Measurements from ENCODE around the gene CCER1.

Gene CCER1

DNA sequence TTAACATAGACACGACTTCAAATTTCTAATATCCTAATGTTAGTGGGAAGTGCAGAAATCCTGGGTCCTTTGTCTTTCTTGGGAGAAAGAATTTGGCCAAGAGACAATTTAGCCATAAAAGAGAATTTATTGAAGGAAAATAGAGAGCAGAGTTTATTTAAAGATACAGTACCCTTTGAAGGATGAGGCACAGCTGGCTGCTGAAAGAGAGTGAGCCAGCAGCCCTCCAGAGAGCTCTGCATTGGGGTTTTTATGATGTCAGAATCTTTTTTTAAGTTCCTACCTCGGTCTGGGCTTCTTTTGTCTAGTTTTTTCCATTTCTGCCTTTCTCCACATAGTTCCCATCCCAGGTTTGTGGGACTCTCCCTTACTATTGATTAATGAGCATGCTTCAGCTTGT lies 37.5 kb downstream of the CCER1 start:
- no peak for DNase-seq

DNA sequence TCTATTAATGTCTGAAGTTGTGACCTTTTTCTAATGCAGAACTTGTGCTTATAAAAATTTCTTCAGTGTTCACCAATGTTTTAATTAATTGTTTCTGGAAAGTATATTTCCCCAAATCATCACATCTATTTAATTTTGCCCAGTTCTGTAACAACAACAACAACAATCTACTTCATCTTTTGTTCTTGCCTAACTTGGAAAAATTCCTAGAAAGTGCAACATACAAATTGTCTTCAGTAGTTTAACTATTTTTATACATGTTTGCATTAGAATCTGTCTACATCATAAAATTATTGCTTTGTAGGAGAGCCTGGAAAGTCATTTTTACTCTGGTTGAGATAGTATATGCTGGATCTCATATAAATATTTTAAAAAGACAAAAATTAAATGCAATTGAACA lies 38.5 kb downstream of the CCER1 start:
- no peak for DNase-seq

DNA sequence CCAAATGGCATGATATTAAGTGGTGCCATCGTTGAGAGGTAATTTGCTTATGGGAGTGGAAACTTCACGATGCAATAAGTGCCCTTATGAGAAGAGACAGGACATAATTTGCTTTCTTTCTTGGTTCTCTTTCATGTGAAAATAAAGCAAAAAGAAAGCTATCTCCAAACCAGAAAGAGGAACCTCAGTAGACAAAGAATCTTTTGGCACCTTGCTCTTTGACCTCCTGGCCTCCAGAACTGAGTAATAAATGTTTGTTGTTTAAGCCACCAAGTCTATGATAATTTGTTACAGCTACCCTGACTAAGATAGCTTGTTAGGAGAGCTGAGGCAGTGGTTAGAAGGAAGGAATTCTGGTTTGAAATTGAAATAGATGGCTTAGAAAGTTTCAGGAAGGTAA lies 39.6 kb downstream of the CCER1 start:
- no peak for DNase-seq

DNA sequence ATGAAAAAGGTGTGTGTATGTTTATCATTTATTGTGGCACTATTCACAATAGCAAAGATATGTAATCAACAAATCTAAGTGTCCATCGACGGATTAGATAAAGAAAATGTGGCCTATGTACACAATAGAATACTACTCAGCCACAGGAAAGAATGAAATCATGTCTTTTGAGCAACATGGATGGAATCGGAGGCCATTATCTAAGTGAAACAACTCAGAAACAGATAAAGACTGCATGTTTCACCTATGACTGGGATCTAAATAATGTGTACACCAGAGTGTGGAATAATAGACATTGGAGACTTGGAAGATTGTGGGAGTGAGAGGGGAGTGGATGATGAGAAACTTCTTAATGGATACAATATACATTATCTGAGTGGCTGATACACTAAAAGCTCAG lies 44.0 kb downstream of the CCER1 start:
- DNase-seq = no peak

DNA sequence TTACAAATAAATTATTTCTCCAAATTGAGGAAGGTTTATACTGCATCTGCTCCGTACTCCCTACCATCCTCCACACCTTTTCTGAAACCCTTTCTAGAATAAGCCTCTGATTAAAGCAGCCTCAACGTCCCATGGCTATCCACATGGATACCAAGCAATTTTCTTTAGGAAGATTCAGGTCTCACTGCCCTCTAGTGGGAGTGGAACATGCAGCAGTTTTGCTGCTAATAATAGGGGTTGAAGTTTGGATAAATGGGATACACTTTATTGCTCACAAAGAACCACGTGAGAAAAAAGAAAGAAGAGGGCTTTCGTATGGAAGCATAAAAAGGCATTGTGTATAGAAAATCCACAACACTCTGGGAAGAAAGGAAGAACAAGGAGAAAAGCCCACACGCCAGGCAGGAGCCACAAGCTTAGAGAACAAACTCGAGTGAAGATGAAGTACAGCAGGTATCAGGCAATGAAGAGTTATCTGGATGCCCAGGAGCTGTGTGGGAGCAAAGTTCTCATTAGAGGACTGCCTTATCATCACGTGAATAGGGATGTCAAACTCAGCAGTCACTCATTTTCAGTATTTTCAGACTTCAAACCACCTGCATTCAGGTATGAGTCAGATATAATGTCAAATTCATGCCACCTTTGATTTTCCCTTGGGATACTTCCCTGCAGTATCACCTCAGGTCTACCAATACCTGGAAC lies 45.8 kb downstream of the CCER1 start:
- no peak for DNase-seq

DNA sequence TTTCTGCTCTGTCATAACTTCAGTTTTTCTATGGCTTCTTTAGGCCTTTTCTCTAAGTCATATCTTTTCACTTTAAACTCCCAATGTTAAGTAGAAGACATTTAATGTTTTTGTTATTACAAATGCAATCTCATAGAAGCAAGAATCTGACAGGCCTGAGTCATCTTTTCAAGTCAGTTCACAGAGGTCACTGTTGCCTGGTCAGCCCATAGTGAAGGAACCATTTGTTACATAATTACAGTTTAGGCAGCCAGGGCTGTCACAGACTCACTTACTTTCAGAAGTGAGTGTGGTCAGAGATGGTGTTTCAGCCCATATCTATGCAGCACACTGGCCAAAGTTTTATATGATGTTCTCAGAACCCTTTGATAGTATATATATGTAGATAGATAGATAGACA lies 46.5 kb downstream of the CCER1 start:
- no peak for DNase-seq

DNA sequence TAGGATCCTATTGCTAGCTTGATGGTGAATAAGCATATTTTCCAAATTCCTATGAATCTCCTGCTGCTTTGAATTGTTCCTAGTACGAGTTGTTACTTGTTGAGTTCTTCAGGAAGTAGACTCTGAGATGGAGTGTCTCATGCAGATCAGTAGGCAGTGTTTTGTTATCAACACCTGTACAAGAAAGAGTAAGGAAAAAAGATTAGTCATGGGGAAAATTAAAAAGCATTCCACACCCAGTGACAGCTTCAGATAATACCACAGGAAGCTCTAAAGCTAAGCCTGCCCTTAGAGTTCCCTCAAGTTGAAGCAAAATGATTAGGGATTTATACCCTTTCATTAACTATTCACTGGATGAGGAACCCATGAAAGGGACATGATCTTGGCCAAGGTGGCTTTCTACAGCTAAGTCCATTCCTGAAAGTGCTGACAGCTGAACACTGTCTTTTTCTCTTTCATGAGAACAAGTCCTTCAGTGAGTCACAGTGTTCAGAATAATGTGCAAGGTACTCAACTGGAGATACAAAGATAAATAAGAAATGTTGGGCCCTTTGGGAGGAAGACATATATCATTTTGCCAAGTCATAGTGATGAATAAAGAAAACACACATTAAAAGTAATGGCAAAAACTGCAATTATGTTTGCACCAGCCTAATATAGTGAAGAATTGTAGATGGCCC lies 49.1 kb downstream of the CCER1 start:
- no peak for DNase-seq

DNA sequence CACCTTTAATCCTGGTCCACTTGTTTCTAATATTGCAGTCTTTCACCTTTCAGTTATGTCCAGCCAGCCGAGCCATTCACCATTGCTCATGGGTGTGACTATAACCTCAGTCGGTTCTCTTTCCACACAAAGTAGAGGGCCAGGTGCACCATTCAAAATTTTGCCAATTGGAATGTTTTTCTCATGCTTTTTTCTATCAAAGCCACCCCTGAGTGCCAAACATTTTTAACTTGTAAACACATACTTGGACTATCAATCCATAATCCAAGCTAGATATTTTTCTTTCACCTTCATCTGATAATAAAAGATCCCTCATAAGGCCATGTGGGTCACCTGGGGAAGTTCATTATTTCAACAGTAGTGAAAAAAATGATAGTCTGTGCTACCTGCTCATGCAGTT lies 52.4 kb downstream of the CCER1 start:
- no peak for DNase-seq
